Astrocyte of the hippocampus (primary cell): ENCODE results near the gene TMCO6.

Source experiments
- DNase-seq: peaks from one replicate; pipeline ENCODE4 v3.0.0; 2011; ENCODE audit warnings: low read depth, low spot score

TMCO6 gene

GRCh38 chr5:140672455-140673186, 33.4 kb downstream of the TMCO6 start:
- DNase-seq = peak; percentile 38

- DNase-seq = no peak
Measured at GRCh38 chr5:140673187-140673976, 34.1 kb downstream of the TMCO6 start, which contains the start of gene DND1. TSS of gene DND1 (minus strand) at chr5:140673576. CDS start at chr5:140673542, 34 bp downstream.

GRCh38 chr5:140674211-140674610, 35.0 kb downstream of the TMCO6 start:
- no peak for DNase-seq

- no peak for DNase-seq
Measured at GRCh38 chr5:140674629-140675028, 35.4 kb downstream of the TMCO6 start.

- DNase-seq = no peak
Measured at GRCh38 chr5:140677947-140678346, 38.7 kb downstream of the TMCO6 start.

- no peak for DNase-seq
Measured at GRCh38 chr5:140678993-140679392, 39.7 kb downstream of the TMCO6 start.

- DNase-seq = no peak
Measured at GRCh38 chr5:140690376-140690932, 51.2 kb downstream of the TMCO6 start.

- DNase-seq = peak; percentile 97
Measured at GRCh38 chr5:140690941-140691924, 52.0 kb downstream of the TMCO6 start, which contains the start of the genes HARS1 and HARS2. TSS of gene HARS1 (minus strand) at chr5:140691370. CDS start at chr5:140691304, 66 bp downstream. TSS of gene HARS2 (plus strand) at chr5:140691455. CDS start at chr5:140691649, 194 bp downstream.

- no peak for DNase-seq
Measured at GRCh38 chr5:140694276-140694675, 55.0 kb downstream of the TMCO6 start.
